HepG2 (cell line): ENCODE results near the gene OFD1. TPM values are rescaled to one million over a fixed set of nuclear protein-coding genes. Genes with fewer than 3 reads are reported as not detected.

Source experiments
- ATAC-seq: fragments of 200-7000 bp; cut with Tn5 transposase; 3 replicates; pipeline ENCODE4 v1.9.1; 2020; ENCODE audit warnings: mild to moderate bottlenecking, moderate library complexity
- BruUV-seq: library from RNA; stranded (reverse); fragments of 400-500 nt; replicated peaks from 2 replicates; lab custom pipeline; 2021; lab: Mats Ljungman, UMichigan
- CTCF ChIA-PET: fragments of 300-600 bp; formaldehyde crosslinking; extraction: SDS; loops from one replicate; lab custom pipeline; 2021; ENCODE audit warnings: low total read pairs, inconsistent platforms, low intra/inter-chr PET ratio; lab: Yijun Ruan, JAX
- POLR2A ChIA-PET: fragments of 350-600 bp; sonication (Branson Sonifier 250); formaldehyde crosslinking; loops from one replicate; lab custom pipeline; 2020; ENCODE audit warnings: antibody characterized with exemption, inconsistent platforms; lab: Yijun Ruan, JAX
- DNase-seq: peaks from one replicate; pipeline ENCODE4 v3.0.0-alpha.2; 2015; ENCODE audit warnings: low spot score
- FAIRE-seq: peaks from 3 replicates; lab custom pipeline; 2011; peaks lifted over from hg19 to GRCh38; lab: Jason Lieb, UNC
- H2AFZ ChIP-seq: one replicate; pipeline ENCODE4 v1.6.1; 2011; ENCODE audit warnings: low read length, inconsistent platforms
- H3K27ac ChIP-seq: fragments of 300-600 bp; 3 replicates; pipeline ENCODE4 v1.8.0; 2011; ENCODE audit warnings: mixed run types, mild to moderate bottlenecking, mixed read lengths, low read length, inconsistent platforms; ENCODE audit not compliant: insufficient read depth; ENCODE audit errors: extremely low read length
- H3K27me3 ChIP-seq, 2 experiments: fragments of 200-600 bp in 1 of 2; 2 replicates in 1 of 2; 3 replicates in 1 of 2; pipeline versions ENCODE4 v1.6.0 to v1.8.0; 2011; ENCODE audit warnings: low read length in 2 of 2, mild to moderate bottlenecking in 2 of 2, moderate library complexity in 2 of 2, inconsistent platforms in 1 of 2; ENCODE audit not compliant: insufficient read depth in 2 of 2, control insufficient read depth in 1 of 2
- H3K36me3 ChIP-seq, 2 experiments: fragments of 200-600 bp in 1 of 2; replicated peaks in 1 of 2; 2 replicates in 1 of 2; 3 replicates in 1 of 2; pipeline versions ENCODE4 v1.5.1 to v1.8.0; 2011; ENCODE audit warnings: low read length in 2 of 2, inconsistent platforms in 1 of 2; ENCODE audit not compliant: insufficient read depth in 2 of 2, control insufficient read depth in 1 of 2
- H3K4me1 ChIP-seq: 2 replicates; pipeline ENCODE4 v1.5.1; 2012; ENCODE audit warnings: low read length, inconsistent platforms; ENCODE audit not compliant: insufficient read depth
- H3K4me2 ChIP-seq: 2 replicates; pipeline ENCODE4 v1.6.0; 2011; ENCODE audit warnings: low read depth, low read length, inconsistent platforms
- H3K4me3 ChIP-seq, 3 experiments: fragments of 200-600 bp in 1 of 3; sonication (generic), shearing (Covaris generic) in 1 of 3; replicated peaks in 1 of 3; 2 replicates each; pipeline ENCODE4 v1.5.1; 2011 to 2016; ENCODE audit warnings: low read length in 3 of 3, inconsistent platforms in 2 of 3, low read depth in 2 of 3, mild to moderate bottlenecking in 2 of 3, control low read depth in 1 of 3, mixed read lengths in 1 of 3; ENCODE audit not compliant: insufficient read depth in 1 of 3
- H3K79me2 ChIP-seq: one replicate; pipeline ENCODE4 v1.6.1; 2011; ENCODE audit warnings: low read length, inconsistent platforms; ENCODE audit not compliant: insufficient read depth
- H3K9ac ChIP-seq: 2 replicates; pipeline ENCODE4 v1.6.0; 2011; ENCODE audit warnings: mild to moderate bottlenecking, low read depth, low read length, inconsistent platforms; ENCODE audit not compliant: insufficient read depth
- H3K9me3 ChIP-seq: 2 replicates; pipeline ENCODE4 v1.5.1; 2012; ENCODE audit warnings: mild to moderate bottlenecking, low read length
- H4K20me1 ChIP-seq: 2 replicates; pipeline ENCODE4 v1.6.0; 2011; ENCODE audit warnings: inconsistent platforms, mild to moderate bottlenecking, low read length, moderate library complexity; ENCODE audit not compliant: insufficient read depth
- ARNT ChIP-seq: fragments of 450-650 bp; IDR thresholded peaks from 2 replicates; pipeline ENCODE4 v1.6.1; 2017
- MTA1 ChIP-seq: sonication (generic); formaldehyde crosslinking; IDR thresholded peaks from 2 replicates; pipeline ENCODE4 v1.4.0; 2020; ENCODE audit warnings: missing genetic modification reagents, mild to moderate bottlenecking, borderline replicate concordance
- POLR2AphosphoS5 ChIP-seq: IDR thresholded peaks from 2 replicates; pipeline ENCODE4 v1.6.1; 2012; ENCODE audit warnings: low read depth, low read length
- ZBTB1 ChIP-seq: sonication (generic); formaldehyde crosslinking; IDR thresholded peaks from 2 replicates; pipeline ENCODE4 v1.4.0; 2020; ENCODE audit warnings: missing genetic modification reagents, borderline replicate concordance
- ZKSCAN8 ChIP-seq: IDR thresholded peaks from 2 replicates; pipeline ENCODE4 v1.6.1; 2016; ENCODE audit warnings: borderline replicate concordance, missing genetic modification reagents, missing compliant biosample characterization
- ZNF550 ChIP-seq: sonication (generic); formaldehyde crosslinking; IDR thresholded peaks from 2 replicates; pipeline ENCODE4 v1.4.0; 2020; ENCODE audit warnings: mild to moderate bottlenecking, missing genetic modification reagents, borderline replicate concordance
- ZNF629 ChIP-seq: sonication (generic); formaldehyde crosslinking; conservative IDR thresholded peaks from 2 replicates; pipeline ENCODE4 v1.5.0; 2020; ENCODE audit warnings: missing genetic modification reagents
- ZNF746 ChIP-seq: sonication (generic); formaldehyde crosslinking; IDR thresholded peaks from 2 replicates; pipeline ENCODE4 v1.8.0; 2022; ENCODE audit warnings: mild to moderate bottlenecking, missing genetic modification reagents
- WGBS: methylation state at CpG from one replicate; pipeline ENCODE4 v1.1.6; 2017; ENCODE audit warnings: low lambda C conversion rate; 5-methylcytosine and 5-hydroxymethylcytosine counted together
- in situ Hi-C: cut with HindIII; loops from 2 replicates; pipeline ENCODE4 v1.10.0; 2017; ENCODE audit warnings: low pct_unique_long_range_greater_than_20kb; ENCODE audit not compliant: extremely low pct_ligation_motif_present
- intact Hi-C: fragments of 100-400 bp; cut with micrococcal nuclease; formaldehyde crosslinking; loops from one replicate; pipeline ENCODE4 v1.10.0; 2022; ENCODE audit not compliant: unreplicated experiment
- polyA plus RNA-seq, 8 experiments: library from polyadenylated mRNA; depleted of rRNA in 3 of 8; stranded (reverse) in 7 of 8; unstranded in 1 of 8; fragments of >200 nt; fragmentation: Illumina TruSeq in 4 of 8; extraction: Trizol in 4 of 8; gene quantifications; 2 replicates each; pipeline versions ENCODE4 v1.2.1 to v1.2.3, GENCODE V29; 2011 to 2016; ENCODE audit warnings: low read depth in 4 of 8, missing spikeins in 1 of 8, mixed read lengths in 1 of 8; ENCODE audit not compliant: insufficient read depth in 1 of 8
- total RNA-seq, 5 experiments: library from RNA; depleted of rRNA; stranded (reverse); fragments of >200 nt; fragmentation: Illumina TruSeq; extraction: Trizol; gene quantifications; 2 replicates each; pipeline ENCODE4 v1.2.3, GENCODE V29; 2016; ENCODE audit warnings: low read depth in 1 of 5
- TF ChIP-seq, protein P1 (sequence below): sonication (generic); formaldehyde crosslinking; IDR thresholded peaks from 2 replicates; pipeline ENCODE4 v1.4.0; 2020; ENCODE audit warnings: missing genetic modification reagents; ENCODE audit errors: not compliant biosample characterization
- TF ChIP-seq, protein P2 (sequence below), 2 experiments: fragments of 450-650 bp in 1 of 2; sonication (generic) in 1 of 2; formaldehyde crosslinking; IDR thresholded peaks; 2 replicates each; pipeline versions ENCODE4 v1.5.0 to v1.8.0; 2020 to 2022; ENCODE audit warnings: mild to moderate bottlenecking in 1 of 2, missing genetic modification reagents in 1 of 2
- TF ChIP-seq, protein P3 (sequence below): sonication (generic); formaldehyde crosslinking; IDR thresholded peaks from 2 replicates; pipeline ENCODE4 v1.5.0; 2020; ENCODE audit warnings: missing genetic modification reagents

Gene OFD1
- total and polyA plus RNA-seq, 2 of the 13 experiments (the other 11 are each of a cell fraction or from before 2014, with no cell fraction given), result 14.9 to 16.4 TPM

DNA sequence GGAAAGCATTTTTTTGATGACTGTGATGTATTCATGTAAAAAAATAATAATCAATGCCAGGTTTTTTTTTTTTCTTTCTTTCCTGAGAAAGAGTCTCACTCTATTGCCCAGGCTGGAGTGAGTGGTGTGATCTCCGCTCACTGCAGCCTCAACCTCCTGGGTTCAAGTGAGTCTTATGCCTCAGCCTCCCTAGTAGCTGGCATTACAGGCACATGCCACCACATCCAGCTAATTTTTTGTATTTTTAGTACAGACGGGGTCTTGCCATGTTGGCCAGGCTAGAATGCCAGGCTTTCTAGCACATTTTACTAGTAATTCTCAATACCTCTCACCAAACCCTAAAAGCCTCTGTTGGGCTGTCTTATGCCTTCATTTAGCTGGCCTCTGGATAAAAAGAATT is 56.6 kb downstream of the OFD1 start (continued):
- TF ChIP-seq ZKSCAN8 (CRISPR knock-in tag), result no peak
- TF ChIP-seq, protein P1, sequence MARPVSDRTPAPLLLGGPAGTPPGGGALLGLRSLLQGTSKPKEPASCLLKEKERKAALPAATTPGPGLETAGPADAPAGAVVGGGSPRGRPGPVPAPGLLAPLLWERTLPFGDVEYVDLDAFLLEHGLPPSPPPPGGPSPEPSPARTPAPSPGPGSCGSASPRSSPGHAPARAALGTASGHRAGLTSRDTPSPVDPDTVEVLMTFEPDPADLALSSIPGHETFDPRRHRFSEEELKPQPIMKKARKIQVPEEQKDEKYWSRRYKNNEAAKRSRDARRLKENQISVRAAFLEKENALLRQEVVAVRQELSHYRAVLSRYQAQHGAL (CRISPR knock-in tag), result no peak

DNA sequence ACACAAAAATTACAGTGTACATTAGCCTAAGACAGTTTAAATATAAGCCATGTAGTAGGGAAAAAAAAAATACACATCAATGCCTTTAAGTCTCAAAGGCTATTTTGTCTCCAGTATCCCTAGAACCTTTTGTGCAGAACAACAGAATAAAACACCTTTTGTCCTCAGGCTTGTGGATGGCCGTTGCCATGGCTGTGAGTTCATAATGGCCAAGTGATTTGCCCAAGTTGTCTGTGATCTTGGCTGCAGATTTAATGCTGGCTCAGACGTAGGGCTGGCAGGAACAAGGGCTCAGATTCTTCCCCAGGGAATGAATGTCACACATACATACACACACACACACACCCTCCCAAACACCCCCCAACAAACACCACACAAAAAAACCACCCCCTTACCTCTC is 57.0 kb downstream of the OFD1 start:
- Histone ChIP-seq H3K36me3 (no peaks in the 10 kb centered on the region), H3K27me3 (no peaks in the 10 kb centered on the region), H3K9ac (no peak overlapping the region), H3K4me3 (no peak overlapping the region), H3K4me2 (no peak overlapping the region), H3K9me3 (no peaks in the 10 kb centered on the region), H2AFZ (no peak overlapping the region), H3K4me1 (no peaks in the 10 kb centered on the region), H3K79me2 (no peaks in the 10 kb centered on the region), H3K27ac (no peak overlapping the region), H4K20me1 (no peaks in the 10 kb centered on the region)
- no peak for FAIRE-seq
- BruUV-seq, result no TSS peak
- CTCF ChIA-PET, result no interaction called here
- TF ChIP-seq POLR2AphosphoS5 (no peak), ARNT (no peak), MTA1 (CRISPR knock-in tag) (no peak), ZNF550 (CRISPR knock-in tag) (no peak), ZNF746 (CRISPR knock-in tag) (no peak), ZBTB1 (CRISPR knock-in tag) (no peak), ZNF629 (CRISPR knock-in tag) (no peak)
- TF ChIP-seq, protein P2, sequence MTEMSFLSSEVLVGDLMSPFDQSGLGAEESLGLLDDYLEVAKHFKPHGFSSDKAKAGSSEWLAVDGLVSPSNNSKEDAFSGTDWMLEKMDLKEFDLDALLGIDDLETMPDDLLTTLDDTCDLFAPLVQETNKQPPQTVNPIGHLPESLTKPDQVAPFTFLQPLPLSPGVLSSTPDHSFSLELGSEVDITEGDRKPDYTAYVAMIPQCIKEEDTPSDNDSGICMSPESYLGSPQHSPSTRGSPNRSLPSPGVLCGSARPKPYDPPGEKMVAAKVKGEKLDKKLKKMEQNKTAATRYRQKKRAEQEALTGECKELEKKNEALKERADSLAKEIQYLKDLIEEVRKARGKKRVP (CRISPR knock-in tag; IDR thresholded peaks at IDR 0.05), result no peak
- TF ChIP-seq, protein P3, sequence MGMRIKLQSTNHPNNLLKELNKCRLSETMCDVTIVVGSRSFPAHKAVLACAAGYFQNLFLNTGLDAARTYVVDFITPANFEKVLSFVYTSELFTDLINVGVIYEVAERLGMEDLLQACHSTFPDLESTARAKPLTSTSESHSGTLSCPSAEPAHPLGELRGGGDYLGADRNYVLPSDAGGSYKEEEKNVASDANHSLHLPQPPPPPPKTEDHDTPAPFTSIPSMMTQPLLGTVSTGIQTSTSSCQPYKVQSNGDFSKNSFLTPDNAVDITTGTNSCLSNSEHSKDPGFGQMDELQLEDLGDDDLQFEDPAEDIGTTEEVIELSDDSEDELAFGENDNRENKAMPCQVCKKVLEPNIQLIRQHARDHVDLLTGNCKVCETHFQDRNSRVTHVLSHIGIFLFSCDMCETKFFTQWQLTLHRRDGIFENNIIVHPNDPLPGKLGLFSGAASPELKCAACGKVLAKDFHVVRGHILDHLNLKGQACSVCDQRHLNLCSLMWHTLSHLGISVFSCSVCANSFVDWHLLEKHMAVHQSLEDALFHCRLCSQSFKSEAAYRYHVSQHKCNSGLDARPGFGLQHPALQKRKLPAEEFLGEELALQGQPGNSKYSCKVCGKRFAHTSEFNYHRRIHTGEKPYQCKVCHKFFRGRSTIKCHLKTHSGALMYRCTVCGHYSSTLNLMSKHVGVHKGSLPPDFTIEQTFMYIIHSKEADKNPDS (CRISPR knock-in tag), result no peak
- WGBS, result no CpG with 5 or more reads among the region's 2 CpGs
- POLR2A ChIA-PET, result no interaction called here
- in situ Hi-C loops (no loop called here), intact Hi-C loops (no loop called here)
- DNase-seq, result no peak
- ATAC-seq, result no peak
